Liver (tissue), 3 donors: ENCODE measurements around the gene NUTF2.

Experiments
- JUND ChIP-seq, 2 donors: IDR thresholded peaks; 2 replicates each; pipeline ENCODE4 v1.6.1; 2016; ENCODE audit warnings: antibody characterized with exemption in 2 of 2
- SP1 ChIP-seq: IDR thresholded peaks from 2 replicates; pipeline ENCODE4 v1.6.1; 2018; ENCODE audit warnings: antibody characterized with exemption, mild to moderate bottlenecking
- TF ChIP-seq, protein P1 (sequence below): fragments of 150-350 bp; IDR thresholded peaks from 2 replicates; pipeline ENCODE4 v1.5.1; 2017; ENCODE audit warnings: improper control_type of control experiment, low read depth, low read length; ENCODE audit not compliant: missing input control
- TF ChIP-seq, protein P2 (sequence below): IDR thresholded peaks from 2 replicates; pipeline ENCODE4 v1.6.1; 2016; ENCODE audit warnings: antibody characterized with exemption, mild to moderate bottlenecking
- donor health status: healthy.
- donor health status: healthy.

DNA sequence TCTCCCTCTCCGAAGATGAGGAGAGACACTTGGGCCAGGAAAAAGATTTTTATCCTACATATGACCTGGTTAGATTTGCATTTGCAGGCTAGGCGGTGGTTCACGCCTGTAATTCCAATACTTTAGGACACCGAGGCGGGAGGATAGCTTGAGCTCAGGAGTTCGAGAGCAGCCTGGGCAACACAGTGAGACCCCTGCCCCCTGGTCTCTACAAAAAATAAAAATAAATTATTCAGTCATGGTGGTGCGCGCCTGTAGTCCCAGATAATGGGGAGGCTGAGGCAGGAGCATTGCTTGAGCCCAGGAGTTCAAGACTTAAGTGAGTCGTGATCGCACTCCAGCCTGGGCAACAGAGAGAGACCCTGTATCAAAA is 12.5 kb upstream of the NUTF2 start:
- TF ChIP-seq JUND (IDR thresholded peaks at IDR 0.05): no peak
- TF ChIP-seq, protein P1, sequence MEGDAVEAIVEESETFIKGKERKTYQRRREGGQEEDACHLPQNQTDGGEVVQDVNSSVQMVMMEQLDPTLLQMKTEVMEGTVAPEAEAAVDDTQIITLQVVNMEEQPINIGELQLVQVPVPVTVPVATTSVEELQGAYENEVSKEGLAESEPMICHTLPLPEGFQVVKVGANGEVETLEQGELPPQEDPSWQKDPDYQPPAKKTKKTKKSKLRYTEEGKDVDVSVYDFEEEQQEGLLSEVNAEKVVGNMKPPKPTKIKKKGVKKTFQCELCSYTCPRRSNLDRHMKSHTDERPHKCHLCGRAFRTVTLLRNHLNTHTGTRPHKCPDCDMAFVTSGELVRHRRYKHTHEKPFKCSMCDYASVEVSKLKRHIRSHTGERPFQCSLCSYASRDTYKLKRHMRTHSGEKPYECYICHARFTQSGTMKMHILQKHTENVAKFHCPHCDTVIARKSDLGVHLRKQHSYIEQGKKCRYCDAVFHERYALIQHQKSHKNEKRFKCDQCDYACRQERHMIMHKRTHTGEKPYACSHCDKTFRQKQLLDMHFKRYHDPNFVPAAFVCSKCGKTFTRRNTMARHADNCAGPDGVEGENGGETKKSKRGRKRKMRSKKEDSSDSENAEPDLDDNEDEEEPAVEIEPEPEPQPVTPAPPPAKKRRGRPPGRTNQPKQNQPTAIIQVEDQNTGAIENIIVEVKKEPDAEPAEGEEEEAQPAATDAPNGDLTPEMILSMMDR: no peak
- TF ChIP-seq SP1: no peak
- TF ChIP-seq, protein P2, sequence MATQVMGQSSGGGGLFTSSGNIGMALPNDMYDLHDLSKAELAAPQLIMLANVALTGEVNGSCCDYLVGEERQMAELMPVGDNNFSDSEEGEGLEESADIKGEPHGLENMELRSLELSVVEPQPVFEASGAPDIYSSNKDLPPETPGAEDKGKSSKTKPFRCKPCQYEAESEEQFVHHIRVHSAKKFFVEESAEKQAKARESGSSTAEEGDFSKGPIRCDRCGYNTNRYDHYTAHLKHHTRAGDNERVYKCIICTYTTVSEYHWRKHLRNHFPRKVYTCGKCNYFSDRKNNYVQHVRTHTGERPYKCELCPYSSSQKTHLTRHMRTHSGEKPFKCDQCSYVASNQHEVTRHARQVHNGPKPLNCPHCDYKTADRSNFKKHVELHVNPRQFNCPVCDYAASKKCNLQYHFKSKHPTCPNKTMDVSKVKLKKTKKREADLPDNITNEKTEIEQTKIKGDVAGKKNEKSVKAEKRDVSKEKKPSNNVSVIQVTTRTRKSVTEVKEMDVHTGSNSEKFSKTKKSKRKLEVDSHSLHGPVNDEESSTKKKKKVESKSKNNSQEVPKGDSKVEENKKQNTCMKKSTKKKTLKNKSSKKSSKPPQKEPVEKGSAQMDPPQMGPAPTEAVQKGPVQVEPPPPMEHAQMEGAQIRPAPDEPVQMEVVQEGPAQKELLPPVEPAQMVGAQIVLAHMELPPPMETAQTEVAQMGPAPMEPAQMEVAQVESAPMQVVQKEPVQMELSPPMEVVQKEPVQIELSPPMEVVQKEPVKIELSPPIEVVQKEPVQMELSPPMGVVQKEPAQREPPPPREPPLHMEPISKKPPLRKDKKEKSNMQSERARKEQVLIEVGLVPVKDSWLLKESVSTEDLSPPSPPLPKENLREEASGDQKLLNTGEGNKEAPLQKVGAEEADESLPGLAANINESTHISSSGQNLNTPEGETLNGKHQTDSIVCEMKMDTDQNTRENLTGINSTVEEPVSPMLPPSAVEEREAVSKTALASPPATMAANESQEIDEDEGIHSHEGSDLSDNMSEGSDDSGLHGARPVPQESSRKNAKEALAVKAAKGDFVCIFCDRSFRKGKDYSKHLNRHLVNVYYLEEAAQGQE: no peak
